ENCODE results near the gene SMIM44.

GRCh38 chr19:3517638-3518037, 34.4 kb upstream of the SMIM44 start:
- no peak for TF ChIP-seq CTCF (IDR thresholded peaks at IDR 0.05)
- no peak for TF ChIP-seq POLR2A (IDR thresholded peaks at IDR 0.05)
- no peak for TF ChIP-seq EP300 (IDR thresholded peaks at IDR 0.05)
